Small intestine (tissue), 7 donors: ENCODE results near the gene HDGFL3. TPM values are rescaled to one million over a fixed set of nuclear protein-coding genes. Genes with fewer than 3 reads are reported as not detected.

ENCODE experiments used
- DNase-seq, 2 donors: peaks; one replicate each; pipeline versions ENCODE4 v3.0.0 to v3.0.0-alpha.2; 2013
- FAIRE-seq: peaks from 2 replicates; lab custom pipeline; 2012; peaks lifted over from hg19 to GRCh38; lab: Jason Lieb, UNC
- H3K27ac ChIP-seq, 3 donors: one replicate each; pipeline ENCODE4 v1.5.1; 2013; ENCODE audit warnings: low read length in 2 of 3, mild to moderate bottlenecking in 2 of 3, control low read depth in 1 of 3, inconsistent platforms in 1 of 3, low read depth in 1 of 3, moderate library complexity in 1 of 3
- H3K27me3 ChIP-seq, 3 donors: one replicate each; pipeline ENCODE4 v1.6.1; 2013; ENCODE audit warnings: low read length in 3 of 3, inconsistent platforms in 1 of 3; ENCODE audit not compliant: control insufficient read depth in 3 of 3, insufficient read depth in 3 of 3
- H3K36me3 ChIP-seq, 3 donors: one replicate each; pipeline ENCODE4 v1.6.1; 2013; ENCODE audit warnings: low read length in 3 of 3, inconsistent platforms in 1 of 3, low read depth in 1 of 3, mild to moderate bottlenecking in 1 of 3, moderate library complexity in 1 of 3; ENCODE audit not compliant: control insufficient read depth in 3 of 3, insufficient read depth in 2 of 3
- H3K4me1 ChIP-seq, 3 donors: one replicate each; pipeline ENCODE4 v1.6.1; 2013; ENCODE audit warnings: low read length in 2 of 3, inconsistent platforms in 1 of 3, low read depth in 1 of 3, mild to moderate bottlenecking in 1 of 3, moderate library complexity in 1 of 3; ENCODE audit not compliant: control insufficient read depth in 3 of 3, insufficient read depth in 2 of 3
- H3K4me3 ChIP-seq, 3 donors: one replicate each; pipeline ENCODE4 v1.5.1; 2013; ENCODE audit warnings: low read length in 3 of 3, control low read depth in 1 of 3, inconsistent platforms in 1 of 3, low read depth in 1 of 3, mild to moderate bottlenecking in 1 of 3, moderate library complexity in 1 of 3
- H3K9me3 ChIP-seq, 2 donors: one replicate each; pipeline ENCODE4 v1.6.1; 2013; ENCODE audit warnings: low read depth in 1 of 2, low read length in 1 of 2; ENCODE audit not compliant: control insufficient read depth in 2 of 2, insufficient read depth in 1 of 2
- WGBS, 3 donors: extraction: QIAGEN DNeasy Blood & Tissue Kit; methylation state at CpG; one replicate each; pipeline ENCODE4 v1.1.7; 2013; 5-methylcytosine and 5-hydroxymethylcytosine counted together
- polyA plus RNA-seq, 4 donors: library from polyadenylated mRNA; stranded (reverse) in 3 of 4; unstranded in 1 of 4; fragments of 200-250 nt in 3 of 4; fragments of 120-200 nt in 1 of 4; gene quantifications; one replicate each; pipeline versions ENCODE4 v1.2.1 to v1.2.3, GENCODE V29; 2013
- donor health status: healthy with polysubstance abuse.
- donor health status: control.
- donor health status: control.
- donor health status: Bipolar disorder and iron deficiency.
- donor health status: healthy.

Gene HDGFL3
- polyA plus RNA-seq, 4 donors: 0.22 to 17.9 (median 8.1) TPM

DNA sequence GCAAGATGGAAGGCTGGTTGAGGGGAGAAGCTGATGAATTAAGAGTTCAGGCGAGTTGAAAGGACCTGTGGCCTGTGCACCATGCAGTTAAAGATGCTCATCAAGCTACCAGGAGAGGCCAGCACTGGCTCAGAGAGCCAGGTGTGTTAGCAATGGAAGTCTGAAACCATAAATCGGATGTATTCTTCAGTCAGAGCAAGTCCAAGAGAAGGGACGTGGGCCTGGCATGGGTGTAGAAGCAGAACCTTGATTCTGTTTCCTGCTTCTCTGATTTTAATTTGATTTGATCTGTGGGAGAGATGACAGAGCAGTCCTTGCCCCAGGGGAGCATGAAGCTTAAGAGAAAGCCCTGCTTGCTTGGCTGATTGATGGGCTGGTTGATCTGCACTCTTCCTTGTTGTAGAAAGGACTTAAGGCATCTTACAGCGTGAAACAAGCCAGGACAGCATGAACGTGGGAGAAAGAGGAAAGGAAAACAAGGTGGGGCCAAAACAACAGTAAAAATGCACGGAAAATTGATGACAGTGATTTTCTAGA is 89.3 kb downstream of the HDGFL3 start:
- Histone ChIP-seq H3K27ac (no peak overlapping the region), H3K36me3 (no peaks in the 10 kb centered on the region), H3K4me3 (no peak overlapping the region), H3K9me3 (no peaks in the 10 kb centered on the region), H3K4me1 (no peaks in the 10 kb centered on the region), H3K27me3 (no peaks in the 10 kb centered on the region)
- FAIRE-seq (no peak), DNase-seq (no peak)
- WGBS, 3 donors: 54 to 71% (median 54%) methylated on average over 6 of the region's 6 CpGs

- H3K9me3 ChIP-seq: no peaks in the 10 kb centered on the region
- H3K4me3 ChIP-seq: no peak overlapping the region
- FAIRE-seq (no peak), DNase-seq (no peak)
- no peaks in the 10 kb centered on the region for H3K36me3 ChIP-seq
- H3K27ac ChIP-seq: no peak overlapping the region
- H3K4me1 ChIP-seq: no peaks in the 10 kb centered on the region
- 77 to 86% (median 85%) methylated on average over 11 of the region's 11 CpGs for WGBS, 3 donors
- no peaks in the 10 kb centered on the region for H3K27me3 ChIP-seq
These were observed 91.6 kb downstream of the HDGFL3 start for GRCh38 chr15:83115831-83116565.

- Histone ChIP-seq H3K4me3 (no peak overlapping the region), H3K9me3 (no peaks in the 10 kb centered on the region), H3K27me3 (no peaks in the 10 kb centered on the region), H3K4me1 (no peaks in the 10 kb centered on the region), H3K27ac (no peak overlapping the region), H3K36me3 (no peaks in the 10 kb centered on the region)
- DNase-seq: no peak
- no peak for FAIRE-seq
- 77 to 90% (median 83%) methylated on average over 3 of the region's 3 CpGs for WGBS, 3 donors
These were observed 92.2 kb downstream of the HDGFL3 start for GRCh38 chr15:83115410-83115809.

DNA sequence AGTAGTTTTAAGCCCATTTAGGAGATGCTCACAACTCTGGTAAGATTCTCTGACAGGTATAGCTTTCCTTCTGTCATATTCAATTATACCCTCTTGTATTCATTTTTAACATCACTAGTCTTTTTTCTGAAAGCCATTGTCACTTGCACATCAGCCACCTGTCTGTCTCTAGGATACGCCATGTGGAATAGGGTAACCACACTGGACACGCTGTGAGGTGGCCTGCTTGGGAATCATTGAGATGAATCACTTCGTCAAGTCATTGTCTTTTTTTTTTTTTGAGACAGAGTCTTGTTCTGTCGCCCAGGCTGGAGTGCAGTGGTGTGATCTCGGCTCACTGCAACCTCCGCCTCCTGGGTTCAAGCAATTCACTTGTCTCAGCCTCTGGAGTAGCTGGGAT is 92.8 kb downstream of the HDGFL3 start:
- no peak overlapping the region for H3K27ac ChIP-seq
- no peaks in the 10 kb centered on the region for H3K4me1 ChIP-seq
- H3K36me3 ChIP-seq: no peaks in the 10 kb centered on the region
- DNase-seq: no peak
- no peak for FAIRE-seq
- H3K27me3 ChIP-seq: peaks cover 0 to 1% (median 0%) of the 10 kb centered on the region in 3 donors
- no peaks in the 10 kb centered on the region for H3K9me3 ChIP-seq
- 89 to 94% (median 93%) methylated on average over 6 of the region's 6 CpGs for WGBS, 3 donors
- no peak overlapping the region for H3K4me3 ChIP-seq

- DNase-seq (no peak), FAIRE-seq (no peak)
- H3K36me3 ChIP-seq: no peaks in the 10 kb centered on the region
- no peaks in the 10 kb centered on the region for H3K4me1 ChIP-seq
- no peak overlapping the region for H3K27ac ChIP-seq
- no peak overlapping the region for H3K4me3 ChIP-seq
- WGBS, 3 donors: 65 to 84% (median 67%) methylated on average over 5 of the region's 5 CpGs
- peaks cover 0 to 9% (median 0%) of the 10 kb centered on the region in 3 donors for H3K27me3 ChIP-seq
- H3K9me3 ChIP-seq: no peaks in the 10 kb centered on the region
These were observed 93.5 kb downstream of the HDGFL3 start for GRCh38 chr15:83113881-83114674.

DNA sequence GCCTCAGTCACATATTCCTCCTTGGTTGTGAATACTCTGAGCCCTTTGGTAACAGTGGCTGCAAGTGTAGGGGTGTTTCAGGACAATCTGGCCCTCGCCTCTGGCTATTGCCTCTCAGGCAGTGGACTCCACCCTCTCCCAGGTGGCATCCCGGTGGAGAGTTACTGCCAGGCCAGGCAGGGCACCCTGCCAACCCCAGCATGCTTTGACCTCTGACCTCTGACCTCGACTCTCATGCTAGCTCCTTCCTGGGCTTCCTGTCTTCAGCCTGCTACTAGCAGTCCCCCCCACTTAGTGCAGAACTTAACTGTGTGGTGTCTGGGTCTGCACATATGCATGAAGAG is 94.7 kb downstream of the HDGFL3 start:
- no peaks in the 10 kb centered on the region for H3K9me3 ChIP-seq
- H3K4me1 ChIP-seq: no peaks in the 10 kb centered on the region
- DNase-seq (no peak), FAIRE-seq (no peak)
- WGBS, 3 donors: 13 to 35% (median 26%) methylated on average over 3 of the region's 3 CpGs
- no peak overlapping the region for H3K27ac ChIP-seq
- H3K36me3 ChIP-seq: no peaks in the 10 kb centered on the region
- H3K4me3 ChIP-seq: no peak overlapping the region
- peaks cover 0 to 20% (median 3%) of the 10 kb centered on the region in 3 donors for H3K27me3 ChIP-seq

DNA sequence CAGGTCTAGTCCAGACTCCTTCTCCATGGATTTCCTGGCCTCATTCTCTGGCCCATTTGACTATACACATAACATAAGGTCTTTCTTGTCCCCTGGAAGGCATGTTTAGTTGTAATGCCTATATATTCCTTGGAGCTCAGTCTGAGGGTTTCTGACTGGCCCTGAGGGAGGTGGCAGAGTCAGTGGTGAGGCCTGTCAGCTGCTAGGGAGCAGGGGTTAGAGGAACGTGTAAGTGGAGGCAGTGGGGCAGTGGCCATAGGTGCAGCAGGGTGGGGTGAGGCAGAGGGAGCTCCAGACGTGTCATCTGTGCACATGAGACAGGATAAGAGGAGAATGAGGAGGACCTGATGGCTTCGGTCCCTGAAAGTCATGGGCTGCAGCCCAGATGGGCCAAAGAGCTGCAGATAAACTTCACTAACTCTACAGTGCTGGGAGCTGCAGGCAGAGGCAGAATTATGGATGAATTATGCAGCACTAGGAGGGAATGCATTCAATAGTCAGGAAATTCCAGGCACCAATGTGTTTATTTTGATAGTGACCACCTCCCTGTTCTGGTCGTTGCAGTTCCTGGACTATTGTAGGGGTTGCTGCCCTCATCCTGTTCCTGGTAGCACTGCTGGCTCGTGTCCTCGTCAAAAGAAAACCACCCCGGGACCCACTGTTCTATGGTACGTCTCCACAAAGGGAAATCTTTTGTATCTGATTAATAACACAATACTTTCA is 95.2 kb downstream of the HDGFL3 start:
- FAIRE-seq (no peak), DNase-seq (no peak)
- WGBS, 3 donors: 62 to 70% (median 66%) methylated on average over 8 of the region's 8 CpGs
- Histone ChIP-seq H3K4me1 (no peaks in the 10 kb centered on the region), H3K27ac (no peak overlapping the region), H3K36me3 (no peaks in the 10 kb centered on the region), H3K4me3 (no peak overlapping the region), H3K27me3 (peaks cover 3 to 22% (median 3%) of the 10 kb centered on the region in 3 donors), H3K9me3 (no peaks in the 10 kb centered on the region)

- no peaks in the 10 kb centered on the region for H3K36me3 ChIP-seq
- H3K4me3 ChIP-seq: no peak overlapping the region
- no peak overlapping the region for H3K27ac ChIP-seq
- FAIRE-seq: no peak
- no peak for DNase-seq
- H3K4me1 ChIP-seq: no peaks in the 10 kb centered on the region
- 88 to 93% (median 92%) methylated on average over 3 of the region's 3 CpGs for WGBS, 3 donors
- H3K27me3 ChIP-seq: peaks cover 6 to 30% (median 8%) of the 10 kb centered on the region in 3 donors
- H3K9me3 ChIP-seq: no peaks in the 10 kb centered on the region
These were observed 96.5 kb downstream of the HDGFL3 start for GRCh38 chr15:83111149-83111548.
